ENCODE measurements around the gene HCRTR2.

DNA sequence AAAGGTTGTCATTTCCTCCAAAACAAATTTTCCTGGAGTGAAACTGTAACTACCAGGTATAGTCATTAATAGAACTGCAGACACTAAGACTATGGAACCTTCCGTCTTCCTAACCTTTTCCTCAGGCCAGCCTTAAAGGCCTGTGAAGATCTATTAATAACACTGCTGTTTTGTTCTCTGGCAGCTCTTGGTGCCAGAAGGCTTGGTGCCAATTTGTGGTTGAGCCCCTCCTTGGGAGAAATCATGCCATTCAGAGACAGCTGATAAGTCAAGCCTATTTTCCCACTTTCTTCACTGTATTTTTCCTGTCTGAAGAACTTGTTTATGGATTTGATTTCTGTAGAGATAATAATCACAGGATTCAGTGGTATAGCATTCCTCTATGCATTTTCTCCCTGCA lies 64.8 kb downstream of the HCRTR2 start:
- TF ChIP-seq, protein P1, sequence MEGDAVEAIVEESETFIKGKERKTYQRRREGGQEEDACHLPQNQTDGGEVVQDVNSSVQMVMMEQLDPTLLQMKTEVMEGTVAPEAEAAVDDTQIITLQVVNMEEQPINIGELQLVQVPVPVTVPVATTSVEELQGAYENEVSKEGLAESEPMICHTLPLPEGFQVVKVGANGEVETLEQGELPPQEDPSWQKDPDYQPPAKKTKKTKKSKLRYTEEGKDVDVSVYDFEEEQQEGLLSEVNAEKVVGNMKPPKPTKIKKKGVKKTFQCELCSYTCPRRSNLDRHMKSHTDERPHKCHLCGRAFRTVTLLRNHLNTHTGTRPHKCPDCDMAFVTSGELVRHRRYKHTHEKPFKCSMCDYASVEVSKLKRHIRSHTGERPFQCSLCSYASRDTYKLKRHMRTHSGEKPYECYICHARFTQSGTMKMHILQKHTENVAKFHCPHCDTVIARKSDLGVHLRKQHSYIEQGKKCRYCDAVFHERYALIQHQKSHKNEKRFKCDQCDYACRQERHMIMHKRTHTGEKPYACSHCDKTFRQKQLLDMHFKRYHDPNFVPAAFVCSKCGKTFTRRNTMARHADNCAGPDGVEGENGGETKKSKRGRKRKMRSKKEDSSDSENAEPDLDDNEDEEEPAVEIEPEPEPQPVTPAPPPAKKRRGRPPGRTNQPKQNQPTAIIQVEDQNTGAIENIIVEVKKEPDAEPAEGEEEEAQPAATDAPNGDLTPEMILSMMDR (IDR thresholded peaks at IDR 0.05) = no peak
- no peak for TF ChIP-seq POLR2A (IDR thresholded peaks at IDR 0.05)
